ENCODE measurements around the gene MED31. TPM values are rescaled to one million over a fixed set of nuclear protein-coding genes. Genes with fewer than 3 reads are reported as not detected.

The MED31 gene
- total RNA-seq, 1 experiment from 2014 or later = 10.6 TPM

GRCh38 chr17:6643451-6644125 lies 7.8 kb downstream of the MED31 start (continued):
- TF ChIP-seq MXD4 (CRISPR knock-in tag; IDR thresholded peaks at IDR 0.05; ENCODE audit: borderline replicate concordance) (no peak), NFE2L1 (CRISPR knock-in tag; IDR thresholded peaks at IDR 0.05) (no peak), FOXP1 (CRISPR knock-in tag; IDR thresholded peaks at IDR 0.05; ENCODE audit: borderline replicate concordance) (no peak), ZMAT4 (CRISPR knock-in tag; IDR thresholded peaks at IDR 0.05) (no peak), FOXK1 (CRISPR knock-in tag; IDR thresholded peaks at IDR 0.05) (no peak), TEAD4 (CRISPR knock-in tag; IDR thresholded peaks at IDR 0.05) (no peak), MLX (CRISPR knock-in tag; IDR thresholded peaks at IDR 0.05) (no peak)
- TF ChIP-seq, protein P1, sequence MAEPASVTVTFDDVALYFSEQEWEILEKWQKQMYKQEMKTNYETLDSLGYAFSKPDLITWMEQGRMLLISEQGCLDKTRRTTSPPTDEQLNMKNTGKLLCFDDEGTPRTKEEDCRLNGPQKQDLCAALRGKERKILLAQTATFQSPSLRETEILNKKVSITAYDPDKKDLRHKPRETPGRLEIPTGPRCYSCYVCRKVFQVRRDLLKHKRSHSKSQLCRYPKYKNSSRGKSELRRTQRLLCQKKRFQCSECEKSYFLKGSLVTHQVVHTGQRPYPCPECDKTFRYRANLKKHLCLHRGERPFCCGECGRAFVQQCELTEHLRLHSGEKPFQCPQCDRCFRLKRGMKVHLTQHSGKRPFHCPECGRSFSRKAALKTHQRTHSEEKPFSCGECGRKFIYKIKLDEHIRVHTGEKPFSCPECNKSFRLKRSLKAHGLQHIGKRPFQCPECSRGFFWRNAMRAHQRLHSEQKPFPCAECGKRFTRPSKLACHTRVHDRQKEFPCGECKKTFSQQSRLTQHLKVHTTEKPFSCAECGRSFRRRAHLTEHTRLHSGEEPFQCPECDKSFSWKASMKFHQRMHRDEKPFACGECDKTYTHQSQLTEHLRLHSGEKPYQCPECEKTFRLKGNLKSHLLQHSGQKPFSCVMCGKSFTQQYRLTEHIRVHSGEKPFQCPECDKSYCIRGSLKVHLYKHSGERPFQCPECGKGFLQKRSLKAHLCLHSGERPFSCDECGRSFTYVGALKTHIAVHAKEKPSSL (CRISPR knock-in tag; conservative IDR thresholded peaks at IDR 0.05) = no peak

DNA sequence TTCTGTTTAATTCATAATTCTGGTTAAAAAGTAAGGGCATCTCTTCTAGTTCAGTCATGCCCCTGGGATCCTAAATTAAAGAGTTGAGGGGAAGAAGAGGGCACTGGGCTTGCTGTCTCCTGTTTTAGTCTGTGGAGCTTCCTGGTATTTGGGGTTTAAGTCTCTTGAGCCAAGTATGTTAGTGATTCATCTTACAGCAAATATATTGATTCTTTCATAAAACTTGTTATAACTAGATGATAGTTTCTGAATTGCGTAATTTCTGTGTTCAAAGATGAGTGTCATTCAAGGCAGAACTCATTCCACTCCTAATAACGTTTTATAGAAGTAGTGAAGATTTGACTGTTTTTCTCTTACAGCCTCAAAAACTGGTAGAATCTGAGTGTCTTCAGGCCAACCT lies 8.8 kb downstream of the MED31 start:
- H3K4me1 Mint-ChIP-seq = peaks cover 24% of the 10 kb centered on the region
- H3K4me3 Mint-ChIP-seq = peak overlapping the region; percentile 88
- ATAC-seq (no peak), DNase-seq (ENCODE audit: low spot score) (no peak)
- CTCF ChIA-PET = no interaction called here
- no peak overlapping the region for H3K27ac Mint-ChIP-seq
- peaks cover 39% of the 10 kb centered on the region for H3K36me3 Mint-ChIP-seq
- H3K27me3 Mint-ChIP-seq (ENCODE audit: low read depth) = no peaks in the 10 kb centered on the region
- POLR2A ChIA-PET = no interaction called here
- H3K9me3 Mint-ChIP-seq = no peaks in the 10 kb centered on the region
- TF ChIP-seq, protein P2, sequence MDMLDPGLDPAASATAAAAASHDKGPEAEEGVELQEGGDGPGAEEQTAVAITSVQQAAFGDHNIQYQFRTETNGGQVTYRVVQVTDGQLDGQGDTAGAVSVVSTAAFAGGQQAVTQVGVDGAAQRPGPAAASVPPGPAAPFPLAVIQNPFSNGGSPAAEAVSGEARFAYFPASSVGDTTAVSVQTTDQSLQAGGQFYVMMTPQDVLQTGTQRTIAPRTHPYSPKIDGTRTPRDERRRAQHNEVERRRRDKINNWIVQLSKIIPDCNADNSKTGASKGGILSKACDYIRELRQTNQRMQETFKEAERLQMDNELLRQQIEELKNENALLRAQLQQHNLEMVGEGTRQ (CRISPR knock-in tag; IDR thresholded peaks at IDR 0.05) = no peak
- TF ChIP-seq ZNF232 (CRISPR knock-in tag; IDR thresholded peaks at IDR 0.05) (no peak), MYBL2 (CRISPR knock-in tag; IDR thresholded peaks at IDR 0.05) (no peak), FOXP4 (CRISPR knock-in tag; IDR thresholded peaks at IDR 0.05) (no peak), E2F4 (CRISPR knock-in tag; IDR thresholded peaks at IDR 0.05; ENCODE audit: borderline replicate concordance, low read depth) (no peak), FOXJ3 (CRISPR knock-in tag; IDR thresholded peaks at IDR 0.05; ENCODE audit: borderline replicate concordance) (no peak), CTCF (IDR thresholded peaks at IDR 0.05) (no peak), ESRRA (CRISPR knock-in tag; IDR thresholded peaks at IDR 0.05; ENCODE audit: borderline replicate concordance) (no peak), JUN (CRISPR knock-in tag; IDR thresholded peaks at IDR 0.05) (no peak), ERG (CRISPR knock-in tag; IDR thresholded peaks at IDR 0.05) (no peak), PRRX2 (CRISPR knock-in tag; IDR thresholded peaks at IDR 0.05) (no peak), ZNF512 (CRISPR knock-in tag; IDR thresholded peaks at IDR 0.05; ENCODE audit: borderline replicate concordance) (no peak), JAZF1 (CRISPR knock-in tag; IDR thresholded peaks at IDR 0.05) (no peak), TP53 (CRISPR knock-in tag; IDR thresholded peaks at IDR 0.05) (no peak)
